PFSK-1 (cell line): ENCODE measurements around the gene MAGEA9. TPM values are rescaled to one million over a fixed set of nuclear protein-coding genes. Genes with fewer than 3 reads are reported as not detected.
"Not testable (repeated sequence)": the region's sequence is repeated elsewhere in the genome, so short reads cannot be mapped to it uniquely, and the experiment has no call there.

Source experiments
- FOXP2 ChIP-seq: optimal IDR thresholded peaks from 2 replicates; pipeline ENCODE3; 2011; ENCODE audit warnings: borderline replicate concordance, control low read depth, inconsistent platforms; ENCODE audit not compliant: insufficient read depth; ENCODE audit errors: extremely low read length, extremely low read depth
- POLR2AphosphoS5 ChIP-seq: IDR thresholded peaks from 2 replicates; pipeline ENCODE4 v1.6.1; 2012; ENCODE audit warnings: low read depth, mild to moderate bottlenecking, control low read depth, low read length, moderate library complexity
- REST ChIP-seq, 2 experiments: IDR thresholded peaks; 2 replicates each; pipeline versions ENCODE4 v1.6.1 to v1.8.0; 2011 to 2012; ENCODE audit warnings: low read depth in 2 of 2, low read length in 2 of 2, control low read depth in 1 of 2, inconsistent platforms in 1 of 2, mild to moderate bottlenecking in 1 of 2, moderate library complexity in 1 of 2; ENCODE audit not compliant: insufficient read depth in 1 of 2
- SIN3A ChIP-seq: IDR thresholded peaks from 2 replicates; pipeline ENCODE4 v1.6.1; 2012; ENCODE audit warnings: mild to moderate bottlenecking, low read length, moderate library complexity, borderline replicate concordance; ENCODE audit not compliant: insufficient read depth
- TAF1 ChIP-seq: IDR thresholded peaks from 2 replicates; pipeline ENCODE4 v1.6.1; 2012; ENCODE audit warnings: low read length, control low read depth, borderline replicate concordance; ENCODE audit not compliant: insufficient read depth
- polyA plus RNA-seq: library from polyadenylated mRNA; unstranded; fragments of >200 nt; gene quantifications from one replicate; pipeline ENCODE4 v1.2.1, GENCODE V29; 2012; ENCODE audit warnings: low read depth, missing spikeins; ENCODE audit not compliant: insufficient read length

The MAGEA9 gene
- not detected for polyA plus RNA-seq

GRCh38 chrX:149781727-149782126, at the start of gene MAGEA9:
TSS of gene MAGEA9 (plus strand) at chrX:149781930. CDS start at chrX:149786211, 4,281 bp downstream.
- TF ChIP-seq POLR2AphosphoS5; SIN3A; REST (IDR thresholded peaks at IDR 0.05; ENCODE audit: insufficient read depth in 1 of 2, low read depth in 2 of 2, low read length in 2 of 2): not testable (repeated sequence)

GRCh38 chrX:149757206-149758067, 24.3 kb upstream of the MAGEA9 start:
- no peak for TF ChIP-seq SIN3A
- TF ChIP-seq FOXP2, result no peak
- no peak for TF ChIP-seq POLR2AphosphoS5
- no peak for TF ChIP-seq REST (IDR thresholded peaks at IDR 0.05; ENCODE audit: insufficient read depth in 1 of 2, low read depth in 2 of 2, low read length in 2 of 2)
- TF ChIP-seq TAF1, result no peak

GRCh38 chrX:149758068-149758714, 23.5 kb upstream of the MAGEA9 start:
- TF ChIP-seq REST (IDR thresholded peaks at IDR 0.05; ENCODE audit: insufficient read depth in 1 of 2, low read depth in 2 of 2, low read length in 2 of 2), result no peak
- no peak for TF ChIP-seq SIN3A
- no peak for TF ChIP-seq TAF1
- no peak for TF ChIP-seq FOXP2
- TF ChIP-seq POLR2AphosphoS5, result no peak

- no peak for TF ChIP-seq SIN3A
- TF ChIP-seq TAF1, result no peak
- TF ChIP-seq REST (IDR thresholded peaks at IDR 0.05; ENCODE audit: insufficient read depth in 1 of 2, low read depth in 2 of 2, low read length in 2 of 2), result no peak
- no peak for TF ChIP-seq FOXP2
- TF ChIP-seq POLR2AphosphoS5, result no peak
These were observed 21.9 kb upstream of the MAGEA9 start for GRCh38 chrX:149759824-149760223.
